A549 (cell line): ENCODE results near the gene PIK3R6. TPM values are rescaled to one million over a fixed set of nuclear protein-coding genes. Genes with fewer than 3 reads are reported as not detected.

Source experiments
- ATAC-seq, 2 experiments: fragments of 200-7000 bp in 1 of 2; fragments of >200 bp in 1 of 2; cut with Nextera tagmentation in 1 of 2; cut with Tn5 transposase in 1 of 2; 3 replicates each; pipeline versions ENCODE4 v1.8.0 to v1.9.1; 2018 to 2020; ENCODE audit warnings: mild to moderate bottlenecking in 1 of 2, moderate library complexity in 1 of 2
- CTCF ChIA-PET: fragments of 300-600 bp; sonication (Branson Sonifier 250); formaldehyde crosslinking; extraction: SDS; loops from one replicate; lab custom pipeline; 2021; ENCODE audit warnings: antibody characterized with exemption, inconsistent platforms; lab: Yijun Ruan, JAX
- POLR2A ChIA-PET: fragments of 350-600 bp; formaldehyde crosslinking; extraction: SDS; loops from one replicate; lab custom pipeline; 2021; ENCODE audit warnings: antibody characterized with exemption, inconsistent platforms; lab: Yijun Ruan, JAX
- DNase-seq, 2 experiments: peaks; one replicate each; pipeline versions ENCODE4 v3.0.0 to v3.0.0-alpha.2; 2011 to 2016; ENCODE audit warnings: low read depth in 1 of 2, low spot score in 1 of 2
- FAIRE-seq: peaks from 2 replicates; lab custom pipeline; 2011; peaks lifted over from hg19 to GRCh38; lab: Jason Lieb, UNC
- H3K27ac ChIP-seq, 2 experiments: fragments of >200 bp; sonication (Bioruptor Twin); formaldehyde crosslinking; 3 replicates each; pipeline ENCODE4 v1.5.1; 2016 to 2017
- H3K4me1 ChIP-seq: fragments of >200 bp; sonication (Bioruptor Twin); formaldehyde crosslinking; 3 replicates; pipeline ENCODE4 v1.6.1; 2016
- H3K4me2 ChIP-seq: fragments of >200 bp; sonication (Bioruptor Twin); formaldehyde crosslinking; 3 replicates; pipeline ENCODE4 v1.6.1; 2016
- H3K4me3 ChIP-seq: fragments of >200 bp; sonication (Bioruptor Twin); formaldehyde crosslinking; 3 replicates; pipeline ENCODE4 v1.5.1; 2016
- H3K9me3 ChIP-seq: fragments of >200 bp; sonication (Bioruptor Twin); formaldehyde crosslinking; 3 replicates; pipeline ENCODE4 v1.6.1; 2016
- BHLHE40 ChIP-seq: IDR thresholded peaks from 2 replicates; pipeline ENCODE4 v1.6.1; 2012; ENCODE audit warnings: low read depth, low read length, inconsistent platforms
- CBX2 ChIP-seq: fragments of 200-600 bp; sonication (generic); IDR thresholded peaks from 2 replicates; pipeline ENCODE4 v1.6.1; 2016; ENCODE audit warnings: low read depth, mild to moderate bottlenecking, borderline replicate concordance
- CHD2 ChIP-seq: fragments of 150-350 bp; IDR thresholded peaks from 2 replicates; pipeline ENCODE4 v1.6.1; 2014; ENCODE audit warnings: low read length; ENCODE audit not compliant: partially characterized antibody
- EHF ChIP-seq: fragments of 250-450 bp; sonication (Bioruptor Pico); IDR thresholded peaks from 2 replicates; pipeline ENCODE4 v1.5.0; 2020; ENCODE audit warnings: mild to moderate bottlenecking
- EHMT2 ChIP-seq: fragments of 200-600 bp; sonication (generic); IDR thresholded peaks from 2 replicates; pipeline ENCODE4 v1.6.1; 2016; ENCODE audit warnings: antibody characterized with exemption, low read depth, mild to moderate bottlenecking, moderate library complexity
- ELK1 ChIP-seq: fragments of 150-350 bp; IDR thresholded peaks from 2 replicates; pipeline ENCODE4 v1.6.1; 2014; ENCODE audit warnings: low read depth, mild to moderate bottlenecking, low read length
- FOSB ChIP-seq: fragments of 250-450 bp; sonication (Bioruptor Pico); IDR thresholded peaks from 2 replicates; pipeline ENCODE4 v1.5.0; 2020; ENCODE audit warnings: mild to moderate bottlenecking, moderate library complexity
- GATA3 ChIP-seq: IDR thresholded peaks from 2 replicates; pipeline ENCODE4 v1.6.1; 2012; ENCODE audit warnings: borderline replicate concordance
- HEYL ChIP-seq: fragments of 250-450 bp; sonication (Bioruptor Pico); IDR thresholded peaks from 2 replicates; pipeline ENCODE4 v1.8.0; 2021; ENCODE audit warnings: mild to moderate bottlenecking, moderate library complexity
- HOXB13 ChIP-seq: fragments of 250-450 bp; sonication (Bioruptor Pico); IDR thresholded peaks from 2 replicates; pipeline ENCODE4 v1.5.0; 2020; ENCODE audit warnings: low read depth, mild to moderate bottlenecking, moderate library complexity
- JUNB ChIP-seq: fragments of >200 bp; sonication (Bioruptor Twin); formaldehyde crosslinking; IDR thresholded peaks from 2 replicates; pipeline ENCODE4 v1.6.1; 2016
- MAFK ChIP-seq: fragments of 450-650 bp; IDR thresholded peaks from 2 replicates; pipeline ENCODE4 v1.6.1; 2014; ENCODE audit not compliant: partially characterized antibody
- RAD21 ChIP-seq, 2 experiments: fragments of >200 bp in 1 of 2; sonication (Bioruptor Twin) in 1 of 2; formaldehyde crosslinking in 1 of 2; IDR thresholded peaks in 1 of 2; conservative IDR thresholded peaks in 1 of 2; 2 replicates in 1 of 2; 3 replicates in 1 of 2; pipeline ENCODE4 v1.6.1; 2012 to 2018; ENCODE audit warnings: inconsistent platforms in 1 of 2
- REST ChIP-seq: fragments of 200-600 bp; sonication (generic); IDR thresholded peaks from 2 replicates; pipeline ENCODE4 v1.6.1; 2016; ENCODE audit warnings: antibody characterized with exemption, mild to moderate bottlenecking, moderate library complexity
- SREBF2 ChIP-seq: fragments of 450-650 bp; IDR thresholded peaks from 2 replicates; pipeline ENCODE4 v1.6.1; 2014; ENCODE audit warnings: mild to moderate bottlenecking, moderate library complexity
- ZFP36 ChIP-seq: fragments of 450-650 bp; IDR thresholded peaks from 2 replicates; pipeline ENCODE4 v1.6.1; 2014; ENCODE audit warnings: borderline replicate concordance; ENCODE audit not compliant: partially characterized antibody
- ZNF302 ChIP-seq: fragments of 250-450 bp; sonication (Bioruptor Pico); IDR thresholded peaks from 2 replicates; pipeline ENCODE4 v1.9.0; 2021; ENCODE audit warnings: inconsistent platforms, mild to moderate bottlenecking, moderate library complexity
- WGBS: methylation state at CpG from one replicate; pipeline ENCODE4 v1.1.6; 2017; ENCODE audit errors: missing lambda C conversion rate; 5-methylcytosine and 5-hydroxymethylcytosine counted together
- polyA plus RNA-seq, 4 experiments: library from polyadenylated mRNA; depleted of rRNA in 3 of 4; stranded (reverse); fragments of >200 nt; fragmentation: RNase III in 1 of 4; extraction: RNeasy Plus Mini Kit Qiagen cat#74134 plus additional on column Dnase treatment in 1 of 4; gene quantifications; 2 replicates in 3 of 4; 3 replicates in 1 of 4; pipeline ENCODE4 v1.2.3, GENCODE V29; 2011 to 2017
- TF ChIP-seq, protein P1 (sequence below): IDR thresholded peaks from 2 replicates; pipeline ENCODE4 v1.6.1; 2012
- TF ChIP-seq, protein P2 (sequence below): fragments of 250-450 bp; sonication (Bioruptor Pico); IDR thresholded peaks from 2 replicates; pipeline ENCODE4 v1.5.0; 2020; ENCODE audit warnings: low read depth, mild to moderate bottlenecking, moderate library complexity

Gene PIK3R6
- polyA plus RNA-seq, 2 of the 4 experiments (the other 2 are of a cell fraction), result not detected

DNA sequence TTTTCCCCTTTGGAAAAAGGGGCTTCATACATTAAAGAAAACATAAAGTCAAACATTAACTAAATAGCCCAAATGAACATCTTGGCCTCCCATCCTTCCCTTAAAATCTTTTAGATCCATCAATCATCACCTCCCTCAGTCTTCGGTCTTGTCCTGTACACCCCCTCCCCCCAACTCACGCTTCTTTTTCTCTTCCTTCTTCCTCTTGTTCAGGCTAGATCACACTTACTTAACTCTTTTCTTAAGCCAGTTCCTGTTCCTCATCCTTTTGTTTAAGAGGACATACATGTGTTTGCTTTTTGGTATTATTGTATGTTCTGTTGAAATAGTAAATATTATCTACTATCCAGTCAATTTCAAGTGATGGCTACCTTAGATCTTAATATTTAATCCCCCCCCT, 73.8 kb downstream of the PIK3R6 start:
- H3K27ac ChIP-seq, result no peak overlapping the region
- DNase-seq (no peak), FAIRE-seq (no peak), ATAC-seq (no peak)
- H3K4me3 ChIP-seq, result no peak overlapping the region
- H3K9me3 ChIP-seq, result peaks cover 13% of the 10 kb centered on the region; the same call in 2 of the 3 replicates
- ChIA-PET POLR2A (no interaction called here), CTCF (interaction anchor here (0.9 to 2.7 kb wide), 4 partner anchors 8 to 41 kb away, joined by 3 to 23 read pairs (median 4); no protein-coding TSS in a partner anchor)
- WGBS, result 19% methylated on average over 2 of the region's 2 CpGs
- no peaks in the 10 kb centered on the region for H3K4me1 ChIP-seq
- H3K4me2 ChIP-seq, result no peak overlapping the region
- no peak for TF ChIP-seq MAFK
- no peak for TF ChIP-seq REST
- TF ChIP-seq BHLHE40, result no peak
- no peak for TF ChIP-seq FOSB (CRISPR knock-in tag)
- TF ChIP-seq GATA3, result no peak
- TF ChIP-seq ELK1, result no peak
- TF ChIP-seq, protein P1, sequence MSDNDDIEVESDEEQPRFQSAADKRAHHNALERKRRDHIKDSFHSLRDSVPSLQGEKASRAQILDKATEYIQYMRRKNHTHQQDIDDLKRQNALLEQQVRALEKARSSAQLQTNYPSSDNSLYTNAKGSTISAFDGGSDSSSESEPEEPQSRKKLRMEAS, result no peak
- no peak for TF ChIP-seq EHMT2
- TF ChIP-seq ZNF302, result no peak
- TF ChIP-seq SREBF2, result no peak
- no peak for TF ChIP-seq HEYL
- no peak for TF ChIP-seq ZFP36
- TF ChIP-seq EHF (CRISPR knock-in tag), result no peak
- TF ChIP-seq CBX2, result no peak
- TF ChIP-seq JUNB, result no peak
- TF ChIP-seq, protein P2, sequence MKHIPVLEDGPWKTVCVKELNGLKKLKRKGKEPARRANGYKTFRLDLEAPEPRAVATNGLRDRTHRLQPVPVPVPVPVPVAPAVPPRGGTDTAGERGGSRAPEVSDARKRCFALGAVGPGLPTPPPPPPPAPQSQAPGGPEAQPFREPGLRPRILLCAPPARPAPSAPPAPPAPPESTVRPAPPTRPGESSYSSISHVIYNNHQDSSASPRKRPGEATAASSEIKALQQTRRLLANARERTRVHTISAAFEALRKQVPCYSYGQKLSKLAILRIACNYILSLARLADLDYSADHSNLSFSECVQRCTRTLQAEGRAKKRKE (CRISPR knock-in tag), result no peak
- TF ChIP-seq HOXB13, result no peak
- no peak for TF ChIP-seq RAD21 (conservative IDR thresholded peaks at IDR 0.05 in 1 of 2, IDR thresholded peaks at IDR 0.05 in 1 of 2)

- POLR2A ChIA-PET, result no interaction called here
- H3K27ac ChIP-seq, result no peak overlapping the region
- FAIRE-seq (no peak), DNase-seq (no peak), ATAC-seq (no peak)
- CTCF ChIA-PET, result interaction anchor here (1.2 to 1.5 kb wide), 6 partner anchors 11 to 409 kb away, joined by 3 to 5 read pairs (median 4); no protein-coding TSS in a partner anchor
- no peak for TF ChIP-seq CHD2
- WGBS, result 63% methylated on average over 6 of the region's 6 CpGs
- no peak overlapping the region for H3K4me2 ChIP-seq
- peaks cover 13% of the 10 kb centered on the region; the same call in 2 of the 3 replicates for H3K9me3 ChIP-seq
- H3K4me3 ChIP-seq, result no peak overlapping the region
- no peaks in the 10 kb centered on the region for H3K4me1 ChIP-seq
These were observed 74.8 kb downstream of the PIK3R6 start for GRCh38 chr17:8792646-8793045.
